PFSK-1 (cell line): ENCODE results near the gene MACROH2A1.

Source experiments
- FOXP2 ChIP-seq: optimal IDR thresholded peaks from 2 replicates; pipeline ENCODE3; 2011; ENCODE audit warnings: borderline replicate concordance, control low read depth, inconsistent platforms; ENCODE audit not compliant: insufficient read depth; ENCODE audit errors: extremely low read length, extremely low read depth
- POLR2AphosphoS5 ChIP-seq: IDR thresholded peaks from 2 replicates; pipeline ENCODE4 v1.6.1; 2012; ENCODE audit warnings: low read depth, mild to moderate bottlenecking, control low read depth, low read length, moderate library complexity
- SIN3A ChIP-seq: IDR thresholded peaks from 2 replicates; pipeline ENCODE4 v1.6.1; 2012; ENCODE audit warnings: mild to moderate bottlenecking, low read length, moderate library complexity, borderline replicate concordance; ENCODE audit not compliant: insufficient read depth
- TAF1 ChIP-seq: IDR thresholded peaks from 2 replicates; pipeline ENCODE4 v1.6.1; 2012; ENCODE audit warnings: low read length, control low read depth, borderline replicate concordance; ENCODE audit not compliant: insufficient read depth
- TF ChIP-seq, protein P1 (sequence below), 2 experiments: IDR thresholded peaks; 2 replicates each; pipeline versions ENCODE4 v1.6.1 to v1.8.0; 2011 to 2012; ENCODE audit warnings: low read depth in 2 of 2, low read length in 2 of 2, control low read depth in 1 of 2, inconsistent platforms in 1 of 2, mild to moderate bottlenecking in 1 of 2, moderate library complexity in 1 of 2; ENCODE audit not compliant: insufficient read depth in 1 of 2

Gene MACROH2A1

GRCh38 chr5:135312255-135312935 lies 86.6 kb downstream of the MACROH2A1 start:
- TF ChIP-seq SIN3A, result no peak
- no peak for TF ChIP-seq POLR2AphosphoS5
- TF ChIP-seq FOXP2, result no peak

DNA sequence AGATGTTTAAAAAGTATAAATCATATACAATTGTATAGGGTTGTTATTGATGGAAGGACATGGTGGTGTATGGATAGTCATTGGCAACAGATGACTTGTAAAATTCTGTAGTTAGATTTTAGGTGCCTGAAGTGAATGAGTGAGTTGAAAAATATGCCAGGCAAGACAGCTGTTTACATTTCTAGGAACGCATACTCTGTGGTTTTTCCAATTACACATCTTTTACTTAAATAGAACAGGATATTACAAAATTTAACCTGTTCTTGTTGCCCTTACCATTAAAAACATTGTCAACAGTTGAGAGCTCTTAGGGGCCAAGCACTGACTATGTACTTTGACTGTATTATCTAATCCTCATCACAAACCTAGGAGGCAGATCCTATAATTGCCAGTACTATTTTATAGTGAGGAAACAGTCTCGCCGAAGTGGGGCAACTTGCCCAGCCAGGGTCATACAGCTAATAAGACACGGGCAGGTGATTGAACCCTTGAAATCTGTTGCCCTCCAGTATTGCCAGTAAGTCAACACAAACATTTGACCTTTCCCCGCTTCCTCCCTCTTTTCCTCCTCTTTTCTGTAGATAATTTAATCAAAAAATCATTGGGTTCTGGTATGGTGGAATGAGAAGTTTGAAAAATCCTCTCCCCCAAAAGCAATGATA lies 88.6 kb downstream of the MACROH2A1 start:
- TF ChIP-seq TAF1 (no peak), POLR2AphosphoS5 (no peak), FOXP2 (no peak), SIN3A (no peak)
- TF ChIP-seq, protein P1, sequence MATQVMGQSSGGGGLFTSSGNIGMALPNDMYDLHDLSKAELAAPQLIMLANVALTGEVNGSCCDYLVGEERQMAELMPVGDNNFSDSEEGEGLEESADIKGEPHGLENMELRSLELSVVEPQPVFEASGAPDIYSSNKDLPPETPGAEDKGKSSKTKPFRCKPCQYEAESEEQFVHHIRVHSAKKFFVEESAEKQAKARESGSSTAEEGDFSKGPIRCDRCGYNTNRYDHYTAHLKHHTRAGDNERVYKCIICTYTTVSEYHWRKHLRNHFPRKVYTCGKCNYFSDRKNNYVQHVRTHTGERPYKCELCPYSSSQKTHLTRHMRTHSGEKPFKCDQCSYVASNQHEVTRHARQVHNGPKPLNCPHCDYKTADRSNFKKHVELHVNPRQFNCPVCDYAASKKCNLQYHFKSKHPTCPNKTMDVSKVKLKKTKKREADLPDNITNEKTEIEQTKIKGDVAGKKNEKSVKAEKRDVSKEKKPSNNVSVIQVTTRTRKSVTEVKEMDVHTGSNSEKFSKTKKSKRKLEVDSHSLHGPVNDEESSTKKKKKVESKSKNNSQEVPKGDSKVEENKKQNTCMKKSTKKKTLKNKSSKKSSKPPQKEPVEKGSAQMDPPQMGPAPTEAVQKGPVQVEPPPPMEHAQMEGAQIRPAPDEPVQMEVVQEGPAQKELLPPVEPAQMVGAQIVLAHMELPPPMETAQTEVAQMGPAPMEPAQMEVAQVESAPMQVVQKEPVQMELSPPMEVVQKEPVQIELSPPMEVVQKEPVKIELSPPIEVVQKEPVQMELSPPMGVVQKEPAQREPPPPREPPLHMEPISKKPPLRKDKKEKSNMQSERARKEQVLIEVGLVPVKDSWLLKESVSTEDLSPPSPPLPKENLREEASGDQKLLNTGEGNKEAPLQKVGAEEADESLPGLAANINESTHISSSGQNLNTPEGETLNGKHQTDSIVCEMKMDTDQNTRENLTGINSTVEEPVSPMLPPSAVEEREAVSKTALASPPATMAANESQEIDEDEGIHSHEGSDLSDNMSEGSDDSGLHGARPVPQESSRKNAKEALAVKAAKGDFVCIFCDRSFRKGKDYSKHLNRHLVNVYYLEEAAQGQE (IDR thresholded peaks at IDR 0.05; ENCODE audit: insufficient read depth in 1 of 2, low read depth in 2 of 2, low read length in 2 of 2), result no peak

DNA sequence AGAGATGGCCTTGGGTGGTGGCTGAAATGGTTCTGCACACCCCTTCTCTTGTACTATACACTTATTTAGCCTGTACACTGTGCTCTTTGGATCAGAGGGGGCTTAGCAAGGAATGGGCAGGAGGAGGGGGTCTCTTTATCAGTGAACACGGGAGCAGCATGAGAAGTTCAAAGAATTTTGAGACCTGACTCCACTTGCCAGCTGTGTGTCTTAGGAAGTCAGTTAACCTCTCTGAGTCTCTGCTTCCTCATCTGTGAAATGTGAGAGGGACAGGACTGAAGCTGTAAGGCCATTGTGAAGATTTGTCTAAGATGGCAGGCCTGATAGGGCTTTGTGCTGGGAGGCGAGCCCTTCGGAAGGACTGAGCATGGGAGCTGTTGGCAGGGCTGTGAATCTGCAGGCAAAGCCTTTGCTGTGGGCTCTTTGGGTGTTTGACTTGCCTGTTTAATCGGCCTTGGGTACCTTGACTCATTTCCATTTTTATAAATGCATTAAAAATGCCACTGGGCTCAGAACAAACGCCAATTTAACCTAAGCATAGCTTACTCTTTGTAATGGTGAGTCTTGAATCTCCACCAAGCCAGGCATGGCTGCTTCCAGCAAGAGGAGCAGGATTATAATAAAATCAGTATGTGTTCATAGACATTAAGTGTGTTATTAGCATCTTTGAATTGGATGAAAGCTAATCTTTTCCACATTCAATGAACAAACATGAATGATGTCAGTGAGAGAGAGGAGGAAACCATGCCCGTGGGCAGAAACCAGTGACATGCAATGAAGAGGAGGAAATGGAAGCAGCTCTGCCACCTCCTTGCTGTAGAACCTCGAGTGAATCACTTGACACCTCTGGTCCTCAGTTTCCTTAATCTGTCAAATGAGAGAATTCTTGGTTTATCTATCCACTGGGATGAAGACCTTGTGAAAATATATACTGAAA lies 89.4 kb downstream of the MACROH2A1 start:
- no peak for TF ChIP-seq SIN3A
- no peak for TF ChIP-seq FOXP2
- TF ChIP-seq POLR2AphosphoS5, result no peak
- TF ChIP-seq, protein P1 (IDR thresholded peaks at IDR 0.05; ENCODE audit: insufficient read depth in 1 of 2, low read depth in 2 of 2, low read length in 2 of 2), result no peak
- TF ChIP-seq TAF1, result no peak

DNA sequence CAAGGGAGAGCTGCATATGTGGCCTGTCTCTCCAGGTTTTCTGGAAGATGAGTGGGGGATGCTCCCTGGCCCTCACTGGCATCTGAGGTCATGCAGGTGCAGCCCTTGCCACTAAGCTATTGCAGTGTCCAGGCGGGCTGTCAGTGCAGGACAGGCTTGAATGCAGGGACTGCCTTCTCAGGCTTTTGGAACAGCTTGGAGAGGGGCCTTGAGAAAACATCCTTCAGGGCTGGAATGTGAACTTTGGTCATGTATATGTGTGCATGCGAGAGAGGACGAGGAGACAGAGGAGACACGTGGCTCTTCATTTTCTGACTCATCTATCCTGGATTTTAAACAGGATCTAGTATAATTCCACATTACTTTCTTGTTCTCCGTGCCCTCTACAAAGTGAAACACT lies 90.3 kb downstream of the MACROH2A1 start:
- TF ChIP-seq, protein P1 (IDR thresholded peaks at IDR 0.05; ENCODE audit: insufficient read depth in 1 of 2, low read depth in 2 of 2, low read length in 2 of 2), result no peak
- TF ChIP-seq FOXP2 (no peak), TAF1 (no peak), SIN3A (no peak), POLR2AphosphoS5 (no peak)

GRCh38 chr5:135308245-135308644 lies 90.8 kb downstream of the MACROH2A1 start:
- TF ChIP-seq, protein P1 (IDR thresholded peaks at IDR 0.05; ENCODE audit: insufficient read depth in 1 of 2, low read depth in 2 of 2, low read length in 2 of 2), result no peak
- TF ChIP-seq FOXP2 (no peak), POLR2AphosphoS5 (no peak), TAF1 (no peak), SIN3A (no peak)
